NCI-H226 (cell line): Measurements from ENCODE around the gene TMEM183A.

Experiments
- DNase-seq: peaks from one replicate; pipeline ENCODE4 v3.0.0-alpha.2; 2015

The TMEM183A gene

DNA sequence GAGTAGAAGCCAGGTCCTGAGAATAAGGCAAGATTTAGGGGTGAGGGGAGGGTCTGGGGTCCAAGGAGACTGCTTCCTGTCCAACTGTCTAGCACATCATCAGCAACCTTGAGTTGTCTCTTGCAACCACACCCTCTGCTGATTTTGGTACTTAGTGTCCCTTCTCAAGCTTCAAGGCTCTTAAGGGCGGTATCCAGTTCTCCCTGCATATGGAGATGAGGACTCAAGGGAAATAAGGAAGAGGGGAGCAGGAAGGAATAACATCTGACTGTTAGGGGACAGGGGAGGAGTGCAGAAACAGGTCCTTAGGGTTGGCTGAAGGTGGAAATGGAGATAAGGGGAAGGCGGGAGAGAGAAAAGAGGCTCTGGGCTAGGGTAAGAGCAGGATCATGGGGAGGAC is 66.3 kb downstream of the TMEM183A start:
- DNase-seq = no peak
